Measurements from ENCODE around the gene PHF19. TPM values are rescaled to one million over a fixed set of nuclear protein-coding genes. Genes with fewer than 3 reads are reported as not detected.

The PHF19 gene
- total RNA-seq, 1 donor from 2014 or later, result 10.0 TPM

DNA sequence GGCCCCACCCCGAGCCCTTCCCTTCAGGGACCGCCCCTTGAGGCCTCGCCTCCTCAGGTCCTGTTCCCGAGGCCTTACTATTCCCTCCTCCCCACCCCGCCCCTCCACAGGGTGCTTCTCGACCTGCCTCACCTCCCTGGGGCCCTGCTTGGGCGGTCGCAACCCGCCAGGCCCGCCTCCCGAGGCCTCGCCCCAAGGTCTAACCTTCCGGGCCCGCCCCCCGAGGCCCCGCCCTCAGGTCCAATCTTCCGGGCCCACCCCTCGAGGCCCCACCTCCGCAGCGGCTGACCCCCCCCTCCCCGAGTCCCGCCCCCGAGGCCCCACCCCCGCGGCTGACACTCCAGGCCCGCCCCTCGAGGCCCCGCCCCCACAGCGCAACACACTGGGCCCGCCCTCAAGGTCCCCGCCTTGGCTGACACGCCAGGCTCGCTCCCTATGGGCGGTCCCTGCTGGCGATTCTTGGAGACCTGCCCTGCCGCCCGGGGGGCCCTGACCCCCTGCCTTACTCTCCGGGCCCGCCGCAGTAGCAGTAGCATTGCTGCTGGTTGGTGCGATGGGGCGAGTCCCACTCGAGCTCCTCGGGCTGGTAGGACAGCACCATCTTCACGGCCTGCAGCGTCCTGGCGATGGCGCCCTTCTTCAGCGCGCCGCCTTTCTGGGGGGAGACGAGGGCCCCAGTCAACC lies 8.2 kb downstream of the PHF19 start:
- no peak overlapping the region for H3K27ac Mint-ChIP-seq (ENCODE audit: unreplicated experiment)
- peak overlapping the region; percentile 91 for H3K4me3 Mint-ChIP-seq (ENCODE audit: unreplicated experiment)
- TF ChIP-seq, protein P1, sequence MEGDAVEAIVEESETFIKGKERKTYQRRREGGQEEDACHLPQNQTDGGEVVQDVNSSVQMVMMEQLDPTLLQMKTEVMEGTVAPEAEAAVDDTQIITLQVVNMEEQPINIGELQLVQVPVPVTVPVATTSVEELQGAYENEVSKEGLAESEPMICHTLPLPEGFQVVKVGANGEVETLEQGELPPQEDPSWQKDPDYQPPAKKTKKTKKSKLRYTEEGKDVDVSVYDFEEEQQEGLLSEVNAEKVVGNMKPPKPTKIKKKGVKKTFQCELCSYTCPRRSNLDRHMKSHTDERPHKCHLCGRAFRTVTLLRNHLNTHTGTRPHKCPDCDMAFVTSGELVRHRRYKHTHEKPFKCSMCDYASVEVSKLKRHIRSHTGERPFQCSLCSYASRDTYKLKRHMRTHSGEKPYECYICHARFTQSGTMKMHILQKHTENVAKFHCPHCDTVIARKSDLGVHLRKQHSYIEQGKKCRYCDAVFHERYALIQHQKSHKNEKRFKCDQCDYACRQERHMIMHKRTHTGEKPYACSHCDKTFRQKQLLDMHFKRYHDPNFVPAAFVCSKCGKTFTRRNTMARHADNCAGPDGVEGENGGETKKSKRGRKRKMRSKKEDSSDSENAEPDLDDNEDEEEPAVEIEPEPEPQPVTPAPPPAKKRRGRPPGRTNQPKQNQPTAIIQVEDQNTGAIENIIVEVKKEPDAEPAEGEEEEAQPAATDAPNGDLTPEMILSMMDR (IDR thresholded peaks at IDR 0.05; ENCODE audit: unreplicated experiment), result no peak
- H3K4me1 Mint-ChIP-seq (ENCODE audit: unreplicated experiment), result no peaks in the 10 kb centered on the region
- DNase-seq (ENCODE audit: low spot score), result peak; percentile 92
- H3K27me3 Mint-ChIP-seq (ENCODE audit: unreplicated experiment), result peaks cover 4% of the 10 kb centered on the region
- peaks cover 8% of the 10 kb centered on the region for H3K36me3 Mint-ChIP-seq (ENCODE audit: low read depth, unreplicated experiment)
- H3K9me3 Mint-ChIP-seq (ENCODE audit: unreplicated experiment), result no peaks in the 10 kb centered on the region

GRCh38 chr9:120868339-120868675 lies 8.7 kb downstream of the PHF19 start:
- DNase-seq (ENCODE audit: low spot score), result no peak
- H3K36me3 Mint-ChIP-seq (ENCODE audit: low read depth, unreplicated experiment), result peaks cover 8% of the 10 kb centered on the region
- H3K9me3 Mint-ChIP-seq (ENCODE audit: unreplicated experiment), result no peaks in the 10 kb centered on the region
- H3K4me1 Mint-ChIP-seq (ENCODE audit: unreplicated experiment), result no peaks in the 10 kb centered on the region
- TF ChIP-seq, protein P1 (IDR thresholded peaks at IDR 0.05; ENCODE audit: unreplicated experiment), result no peak
- peak overlapping the region; percentile 76 for H3K4me3 Mint-ChIP-seq (ENCODE audit: unreplicated experiment)
- H3K27ac Mint-ChIP-seq (ENCODE audit: unreplicated experiment), result peak overlapping the region; percentile 64
- H3K27me3 Mint-ChIP-seq (ENCODE audit: unreplicated experiment), result peaks cover 3% of the 10 kb centered on the region

- peaks cover 3% of the 10 kb centered on the region for H3K27me3 Mint-ChIP-seq (ENCODE audit: unreplicated experiment)
- TF ChIP-seq, protein P1 (IDR thresholded peaks at IDR 0.05; ENCODE audit: unreplicated experiment), result no peak
- peak overlapping the region; percentile 64 for H3K27ac Mint-ChIP-seq (ENCODE audit: unreplicated experiment)
- H3K4me3 Mint-ChIP-seq (ENCODE audit: unreplicated experiment), result peak overlapping the region; percentile 76
- no peaks in the 10 kb centered on the region for H3K9me3 Mint-ChIP-seq (ENCODE audit: unreplicated experiment)
- no peaks in the 10 kb centered on the region for H3K4me1 Mint-ChIP-seq (ENCODE audit: unreplicated experiment)
- peaks cover 11% of the 10 kb centered on the region for H3K36me3 Mint-ChIP-seq (ENCODE audit: low read depth, unreplicated experiment)
- no peak for DNase-seq (ENCODE audit: low spot score)
These were observed 9.2 kb downstream of the PHF19 start for GRCh38 chr9:120867676-120868338.

DNA sequence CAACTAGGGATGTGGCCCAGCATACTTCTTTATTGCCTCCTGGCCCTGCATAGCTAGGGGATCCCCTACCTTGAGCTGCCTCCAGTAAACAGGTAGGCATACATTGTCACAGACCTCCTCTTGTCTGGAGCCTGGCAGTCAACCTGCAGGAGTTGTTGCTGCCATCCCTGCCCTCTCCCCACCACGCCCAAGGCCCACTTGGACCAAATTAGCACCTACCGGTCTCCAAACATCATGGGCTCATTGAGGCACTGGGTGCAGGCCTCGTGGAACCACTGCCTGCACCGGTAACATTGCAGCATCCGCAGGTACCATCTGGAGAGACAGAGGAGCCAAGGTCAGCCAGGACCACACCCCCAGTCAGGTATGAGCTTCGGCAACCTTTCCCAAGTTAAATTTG lies 10.3 kb downstream of the PHF19 start:
- no peak overlapping the region for H3K27ac Mint-ChIP-seq (ENCODE audit: unreplicated experiment)
- H3K4me3 Mint-ChIP-seq (ENCODE audit: unreplicated experiment), result no peak overlapping the region
- TF ChIP-seq, protein P1 (IDR thresholded peaks at IDR 0.05; ENCODE audit: unreplicated experiment), result no peak

GRCh38 chr9:120865809-120866208 lies 11.2 kb downstream of the PHF19 start:
- H3K4me1 Mint-ChIP-seq (ENCODE audit: unreplicated experiment), result no peaks in the 10 kb centered on the region
- DNase-seq (ENCODE audit: low spot score), result no peak
- H3K4me3 Mint-ChIP-seq (ENCODE audit: unreplicated experiment), result no peak overlapping the region
- H3K27me3 Mint-ChIP-seq (ENCODE audit: unreplicated experiment), result peaks cover 3% of the 10 kb centered on the region
- H3K9me3 Mint-ChIP-seq (ENCODE audit: unreplicated experiment), result no peaks in the 10 kb centered on the region
- TF ChIP-seq, protein P1 (IDR thresholded peaks at IDR 0.05; ENCODE audit: unreplicated experiment), result no peak
- H3K27ac Mint-ChIP-seq (ENCODE audit: unreplicated experiment), result no peak overlapping the region
- H3K36me3 Mint-ChIP-seq (ENCODE audit: low read depth, unreplicated experiment), result peaks cover 7% of the 10 kb centered on the region

More for the DNA sequence above, 10.3 kb downstream of the PHF19 start:
- peaks cover 3% of the 10 kb centered on the region for H3K27me3 Mint-ChIP-seq (ENCODE audit: unreplicated experiment)
- DNase-seq (ENCODE audit: low spot score), result no peak
- no peaks in the 10 kb centered on the region for H3K4me1 Mint-ChIP-seq (ENCODE audit: unreplicated experiment)
- H3K36me3 Mint-ChIP-seq (ENCODE audit: low read depth, unreplicated experiment), result peaks cover 11% of the 10 kb centered on the region
- no peaks in the 10 kb centered on the region for H3K9me3 Mint-ChIP-seq (ENCODE audit: unreplicated experiment)

Measured in endothelial cell (in vitro differentiated cells).